Activated T-cell treated with anti-CD3 and anti-CD28 coated beads, Interleukin-2, amount 50 U/mL, for 4 hours (primary cell): ENCODE data around the gene PLEKHG7. TPM values are rescaled to one million over a fixed set of nuclear protein-coding genes. Genes with fewer than 3 reads are reported as not detected.
"Not testable (repeated sequence)": the region's sequence is repeated elsewhere in the genome, so short reads cannot be mapped to it uniquely, and the experiment has no call there.

Source experiments
- ATAC-seq, 2 donors: fragments of 200-7000 bp; cut with Tn5 transposase; one replicate each; pipeline ENCODE4 v1.10.0; 2021
- DNase-seq: peaks from one replicate; pipeline ENCODE4 v3.0.0-alpha.2; 2020
- H3K27me3 Mint-ChIP-seq: one replicate; pipeline ENCODE4 v1.8.0; 2021; ENCODE audit warnings: low read depth, mixed read lengths
- H3K36me3 Mint-ChIP-seq: one replicate; pipeline ENCODE4 v1.8.0; 2022; ENCODE audit warnings: mixed read lengths; ENCODE audit not compliant: insufficient read depth
- H3K4me1 Mint-ChIP-seq: one replicate; pipeline ENCODE4 v1.8.0; 2021; ENCODE audit warnings: low read depth, mixed read lengths
- H3K4me3 Mint-ChIP-seq: one replicate; pipeline ENCODE4 v1.8.0; 2021; ENCODE audit warnings: mild to moderate bottlenecking, moderate library complexity, mixed read lengths
- H3K9me3 Mint-ChIP-seq: one replicate; pipeline ENCODE4 v1.8.0; 2021; ENCODE audit warnings: mixed read lengths
- total RNA-seq, 3 donors: library from RNA; stranded (reverse); gene quantifications; one replicate each; pipeline ENCODE4 v1.2.1, GENCODE V29; 2021

The PLEKHG7 gene, protein sequence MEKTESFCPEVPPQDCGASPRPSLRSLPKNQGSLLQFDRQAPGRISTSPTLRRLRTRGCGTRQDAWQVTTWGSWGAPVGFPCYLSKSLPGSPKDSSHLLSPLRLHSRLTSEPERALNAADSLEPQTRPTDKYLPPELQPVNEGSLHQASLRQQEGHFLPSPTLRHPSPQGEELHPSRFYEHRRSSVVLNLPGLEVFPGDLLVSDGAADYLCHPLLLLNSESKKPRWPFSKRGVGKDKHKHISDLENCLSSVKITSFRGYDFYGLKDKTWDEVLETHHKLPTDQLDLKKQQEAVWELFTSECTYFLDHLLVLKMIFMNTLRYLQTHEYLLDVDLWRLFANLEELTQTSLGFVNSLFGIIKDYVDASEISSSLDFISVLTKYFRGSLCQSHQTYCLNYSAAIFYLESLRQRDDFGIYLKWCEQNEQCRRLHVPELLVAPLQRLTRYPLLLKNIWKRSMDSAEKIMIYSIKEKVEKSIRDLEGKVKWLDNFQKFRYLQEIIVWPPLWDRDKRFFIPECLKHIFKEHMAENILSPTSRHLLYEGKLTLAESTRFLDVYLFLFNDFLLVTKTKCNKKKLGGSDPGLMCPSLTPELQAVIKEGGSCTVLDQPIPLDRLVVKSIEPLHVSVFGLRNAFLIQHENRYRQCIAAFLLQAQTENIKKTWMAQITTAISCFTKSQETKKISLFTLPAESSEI
- not detected for total RNA-seq

DNA sequence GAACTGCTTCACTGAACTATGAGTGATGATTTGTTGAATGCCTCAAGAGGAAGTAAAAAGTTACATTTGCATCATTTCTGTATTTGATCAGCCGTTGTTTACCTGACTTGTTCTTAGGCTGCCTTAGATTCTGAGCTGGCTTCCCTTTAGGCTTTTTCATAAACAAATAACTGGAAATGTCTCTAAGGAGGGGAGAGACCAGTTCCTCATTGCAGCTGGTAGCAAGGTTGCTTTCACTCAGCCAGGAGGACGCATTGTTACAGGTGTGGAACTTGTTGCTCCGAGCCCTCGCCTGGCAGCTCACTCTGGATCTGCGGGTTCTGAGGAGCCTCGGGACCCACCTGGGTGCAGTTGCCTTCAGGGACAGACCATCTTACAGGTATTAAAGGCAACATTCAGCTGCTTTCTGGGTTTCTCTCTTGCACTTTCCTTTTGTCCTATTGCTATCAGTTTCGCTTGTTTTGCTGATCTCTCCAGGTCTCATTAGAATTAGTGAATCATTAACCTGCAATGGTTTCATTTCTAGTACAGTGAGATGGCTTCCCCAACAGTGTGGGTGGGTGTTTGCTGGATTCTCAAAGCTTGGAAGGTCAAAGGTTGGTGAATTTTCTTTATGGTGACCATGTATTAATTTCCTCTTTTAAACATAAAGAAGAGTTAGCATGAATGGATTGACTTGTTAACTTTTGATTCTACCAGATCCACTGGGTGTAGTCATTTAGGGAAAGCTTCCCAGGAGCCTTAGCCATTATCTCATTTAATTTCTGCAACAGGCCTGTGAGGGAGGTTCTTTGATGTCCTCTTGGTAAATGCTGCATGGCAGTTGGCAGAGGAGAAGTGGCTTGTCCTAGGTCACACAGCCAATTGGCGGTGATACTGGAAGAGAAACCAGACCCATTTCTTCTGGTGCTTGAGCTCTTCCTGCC is at the start of gene PLEKHG7:
Gene PLEKHG7, plus strand, starts transcription at position 236 of the 926 bp plus-strand sequence. CDS start 3,643 bp downstream, outside the sequence.
- ATAC-seq (peak; percentile 64 to 66), DNase-seq (no peak)
- H3K9me3 Mint-ChIP-seq, result no peaks in the 10 kb centered on the region
- H3K4me1 Mint-ChIP-seq, result peaks cover 2% of the 10 kb centered on the region
- no peaks in the 10 kb centered on the region for H3K36me3 Mint-ChIP-seq
- H3K4me3 Mint-ChIP-seq, result no peak within 1 kb of the TSS
- H3K27me3 Mint-ChIP-seq, result no peaks in the 10 kb centered on the region

DNA sequence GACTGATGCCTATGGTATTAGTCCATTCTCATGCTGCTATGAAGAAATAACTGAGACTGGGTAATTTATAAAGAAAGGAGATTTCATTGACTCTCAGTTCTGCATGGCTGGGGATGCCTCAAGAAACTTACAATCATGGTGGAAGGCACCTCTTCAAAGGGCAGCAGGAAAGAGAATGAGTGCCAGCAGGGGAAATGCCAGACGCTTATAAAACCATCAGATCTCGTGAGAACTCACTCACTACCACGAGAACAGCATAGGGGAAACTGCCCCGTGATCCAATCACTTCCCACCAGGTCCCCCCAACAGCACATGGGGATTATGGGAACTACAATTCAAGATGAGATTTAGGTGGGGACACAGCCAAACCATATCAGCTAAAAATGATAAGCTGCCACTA is 48.5 kb upstream of the PLEKHG7 start:
- not testable (repeated sequence) for H3K36me3 Mint-ChIP-seq, H3K9me3 Mint-ChIP-seq, H3K27me3 Mint-ChIP-seq, H3K4me3 Mint-ChIP-seq, ATAC-seq, H3K4me1 Mint-ChIP-seq, DNase-seq

DNA sequence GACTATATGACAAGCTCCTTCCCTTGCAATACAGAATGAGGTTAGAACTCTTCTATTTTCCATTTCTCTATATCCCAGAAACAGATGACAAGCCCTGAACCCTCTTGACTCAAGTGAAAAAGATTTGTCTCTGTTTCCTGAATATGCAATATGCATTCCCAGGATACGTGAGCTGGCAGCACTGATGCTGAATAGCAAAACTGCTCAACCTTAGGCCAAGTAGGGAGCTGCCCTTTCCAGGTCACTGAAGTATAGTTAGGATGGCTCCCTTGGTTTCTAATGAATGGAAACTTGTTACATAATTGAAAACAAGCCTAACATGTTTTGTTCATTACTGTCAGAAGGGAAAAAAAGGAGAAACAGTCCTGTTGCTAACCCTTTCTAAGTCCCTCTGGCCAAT is 47.9 kb upstream of the PLEKHG7 start:
- DNase-seq (no peak), ATAC-seq (no peak)
- Mint-ChIP-seq H3K4me1 (peaks cover under 1% of the 10 kb centered on the region), H3K27me3 (no peaks in the 10 kb centered on the region), H3K36me3 (no peaks in the 10 kb centered on the region), H3K9me3 (no peaks in the 10 kb centered on the region), H3K4me3 (no peak overlapping the region)

DNA sequence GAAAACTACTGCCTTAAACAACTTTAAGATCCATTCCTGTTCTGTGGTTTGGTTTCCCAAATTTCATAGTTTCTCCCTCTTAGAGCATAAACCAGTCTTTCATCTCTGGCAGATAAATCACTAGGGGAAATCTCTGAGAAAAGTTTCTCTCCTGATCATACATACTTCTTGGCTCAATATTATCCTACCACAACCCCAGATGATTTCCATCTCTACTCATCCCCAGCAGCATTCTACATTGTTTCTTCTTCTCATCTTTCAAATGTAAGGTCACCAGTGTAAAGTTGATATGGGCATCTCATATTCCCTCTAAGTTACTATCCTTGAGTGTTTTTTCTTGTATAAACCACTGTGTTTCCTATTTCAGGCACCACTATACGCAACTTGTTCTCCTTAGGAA is 45.9 kb upstream of the PLEKHG7 start:
- H3K36me3 Mint-ChIP-seq, result no peaks in the 10 kb centered on the region
- ATAC-seq, result no peak
- H3K4me1 Mint-ChIP-seq, result no peaks in the 10 kb centered on the region

DNA sequence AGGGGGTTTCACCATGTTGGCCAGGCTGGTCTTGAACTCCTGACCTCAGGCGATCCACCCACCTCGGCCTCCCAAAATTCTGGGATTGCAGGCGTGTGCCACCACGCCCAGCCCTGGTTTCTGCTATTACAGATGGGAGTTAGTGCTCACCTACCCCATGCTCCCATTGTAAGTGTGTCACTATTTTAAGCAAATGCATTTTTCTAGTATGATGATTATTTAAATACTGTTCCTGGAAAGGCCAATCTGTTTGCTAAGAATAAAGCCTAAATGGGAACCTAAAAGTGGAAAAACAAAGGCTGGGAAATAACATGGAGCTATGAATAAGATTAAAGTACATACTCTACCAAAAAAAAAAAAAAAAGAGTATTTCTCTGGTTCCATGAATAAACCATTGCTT is 45.0 kb upstream of the PLEKHG7 start:
- Mint-ChIP-seq H3K4me1 (no peaks in the 10 kb centered on the region), H3K9me3 (no peaks in the 10 kb centered on the region), H3K4me3 (no peak overlapping the region), H3K27me3 (no peaks in the 10 kb centered on the region), H3K36me3 (no peaks in the 10 kb centered on the region)
- no peak for ATAC-seq
- DNase-seq, result no peak

More for the DNA sequence above, 45.9 kb upstream of the PLEKHG7 start:
- DNase-seq, result no peak
- Mint-ChIP-seq H3K9me3 (no peaks in the 10 kb centered on the region), H3K4me3 (no peak overlapping the region), H3K27me3 (no peaks in the 10 kb centered on the region)

DNA sequence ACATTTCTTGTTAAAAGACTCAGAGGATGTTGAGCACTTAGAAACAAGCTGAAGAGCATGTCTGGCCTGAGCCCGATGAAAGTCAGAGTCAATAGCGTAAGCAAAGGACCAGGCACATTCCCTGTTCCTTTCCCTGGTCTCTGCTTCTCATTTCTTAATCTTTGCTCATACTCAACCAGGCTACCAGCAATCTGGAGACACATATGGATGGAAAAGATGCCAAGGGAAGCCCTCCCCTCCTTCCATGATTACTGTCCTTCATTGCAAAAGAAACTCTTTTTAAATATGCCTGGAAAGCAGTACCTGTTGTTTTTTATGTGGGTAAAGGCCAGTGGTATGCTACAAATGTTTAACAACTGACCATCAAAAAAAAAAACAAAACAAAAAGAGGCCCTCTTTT is 44.2 kb upstream of the PLEKHG7 start:
- Mint-ChIP-seq H3K9me3 (no peaks in the 10 kb centered on the region), H3K4me3 (no peak overlapping the region), H3K27me3 (no peaks in the 10 kb centered on the region), H3K36me3 (no peaks in the 10 kb centered on the region), H3K4me1 (no peaks in the 10 kb centered on the region)
- DNase-seq (no peak), ATAC-seq (no peak)

DNA sequence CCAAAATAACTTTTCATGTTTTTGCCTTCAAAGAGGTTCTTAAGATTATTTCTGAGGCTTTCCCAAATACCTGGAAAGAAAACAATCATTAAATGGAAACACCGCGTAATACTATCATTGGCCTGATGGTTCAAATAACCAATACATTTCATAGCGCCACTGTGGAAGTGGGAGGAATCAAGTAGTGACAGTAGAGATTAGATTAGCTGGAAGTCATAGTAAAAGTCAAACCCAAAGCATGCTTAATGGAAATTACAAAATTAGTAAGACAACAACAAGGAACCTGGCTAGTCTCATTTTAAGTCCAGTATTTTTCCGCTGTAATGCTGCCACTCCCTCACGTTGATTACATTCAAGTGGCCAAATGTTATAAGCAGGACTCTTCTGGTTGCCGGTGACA is 41.5 kb upstream of the PLEKHG7 start:
- Mint-ChIP-seq H3K9me3 (no peaks in the 10 kb centered on the region), H3K27me3 (no peaks in the 10 kb centered on the region), H3K4me1 (no peaks in the 10 kb centered on the region), H3K36me3 (no peaks in the 10 kb centered on the region), H3K4me3 (no peak overlapping the region)
- no peak for ATAC-seq
- DNase-seq, result no peak

DNA sequence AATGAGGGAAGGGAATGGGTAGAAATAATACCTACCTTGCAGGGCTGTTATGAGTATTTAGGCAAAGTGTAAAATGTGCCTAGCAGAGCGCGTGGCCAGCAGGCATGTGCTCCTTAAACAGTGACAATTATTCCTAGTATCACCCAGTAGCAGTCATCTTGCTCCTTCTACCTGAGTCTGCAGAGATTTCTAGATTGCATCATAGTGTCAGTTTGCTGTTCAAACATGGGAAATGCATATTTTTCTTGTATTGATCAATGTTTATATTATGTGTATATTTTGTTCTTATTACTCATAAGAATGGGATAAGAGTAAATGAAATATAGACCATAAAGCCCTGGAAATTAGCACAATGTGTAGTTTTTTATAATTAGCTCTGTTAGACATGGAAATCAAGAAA is 37.3 kb upstream of the PLEKHG7 start:
- Mint-ChIP-seq H3K4me3 (no peak overlapping the region), H3K9me3 (no peaks in the 10 kb centered on the region), H3K4me1 (no peaks in the 10 kb centered on the region), H3K36me3 (no peaks in the 10 kb centered on the region), H3K27me3 (peaks cover 3% of the 10 kb centered on the region)
- no peak for DNase-seq
- no peak for ATAC-seq

DNA sequence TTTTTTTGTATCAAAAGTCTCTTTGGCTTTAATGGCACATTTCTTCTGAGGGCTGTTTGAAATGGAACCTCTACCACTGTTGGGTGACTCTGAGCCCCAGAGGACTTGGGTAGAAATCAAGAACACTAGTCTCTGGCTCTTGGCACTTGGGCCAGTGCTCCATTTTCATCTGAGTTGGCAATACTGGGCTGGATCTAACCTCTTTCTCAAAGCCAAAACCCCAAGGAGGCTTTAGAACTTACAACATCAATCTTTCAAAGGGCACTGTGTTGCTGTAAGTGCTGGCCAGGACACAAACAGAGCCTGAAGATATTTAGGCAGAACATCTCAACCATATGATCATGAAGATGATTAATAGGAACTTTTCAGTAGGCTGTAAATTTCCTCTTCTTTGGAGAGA is 34.0 kb upstream of the PLEKHG7 start:
- no peaks in the 10 kb centered on the region for H3K9me3 Mint-ChIP-seq
- DNase-seq, result no peak
- H3K27me3 Mint-ChIP-seq, result peaks cover 5% of the 10 kb centered on the region
- no peak for ATAC-seq
- H3K36me3 Mint-ChIP-seq, result no peaks in the 10 kb centered on the region
- H3K4me3 Mint-ChIP-seq, result no peak overlapping the region
- H3K4me1 Mint-ChIP-seq, result no peaks in the 10 kb centered on the region

DNA sequence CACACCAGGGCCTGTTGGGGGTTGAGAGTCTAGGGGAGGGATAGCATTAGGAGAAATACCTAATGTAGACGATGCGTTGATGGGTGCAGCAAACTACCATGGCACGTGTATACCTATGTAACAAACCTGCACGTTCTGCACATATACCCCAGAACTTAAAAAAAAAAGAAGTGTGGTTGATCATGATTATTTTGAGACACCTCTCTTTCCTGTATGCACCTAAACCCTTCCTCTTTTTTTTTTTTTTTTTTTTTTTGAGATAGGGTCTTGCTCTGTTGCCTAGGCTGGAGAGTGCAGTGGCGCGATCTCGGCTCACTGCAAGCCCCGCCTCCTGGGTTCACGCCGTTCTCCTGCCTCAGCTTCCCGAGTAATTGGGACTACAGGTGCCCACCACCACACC is 31.3 kb upstream of the PLEKHG7 start:
- H3K36me3 Mint-ChIP-seq, DNase-seq, ATAC-seq, H3K27me3 Mint-ChIP-seq, H3K4me3 Mint-ChIP-seq, H3K4me1 Mint-ChIP-seq, H3K9me3 Mint-ChIP-seq: not testable (repeated sequence)

DNA sequence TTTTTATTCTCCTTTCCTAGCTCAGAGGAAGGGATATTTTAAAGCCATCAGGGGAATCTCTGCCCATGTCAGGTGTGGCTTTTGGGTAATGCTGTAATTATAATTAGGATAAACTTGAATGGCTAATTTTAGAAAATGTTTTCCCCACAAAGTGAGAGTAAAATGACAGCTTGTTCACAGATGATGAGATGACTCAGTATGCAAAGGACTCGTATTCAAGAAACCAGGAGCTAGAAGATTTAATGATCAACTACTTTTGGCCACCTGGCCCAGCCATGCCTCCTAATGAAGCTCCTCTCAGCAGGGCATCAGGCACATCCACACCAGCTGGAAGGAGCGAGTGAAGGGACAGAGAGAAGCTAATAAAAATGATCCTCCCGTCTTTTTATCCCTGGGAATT is 29.0 kb upstream of the PLEKHG7 start:
- H3K9me3 Mint-ChIP-seq, result no peaks in the 10 kb centered on the region
- peaks cover 5% of the 10 kb centered on the region for H3K27me3 Mint-ChIP-seq
- no peaks in the 10 kb centered on the region for H3K36me3 Mint-ChIP-seq
- H3K4me1 Mint-ChIP-seq, result no peaks in the 10 kb centered on the region
- DNase-seq (no peak), ATAC-seq (no peak)
- H3K4me3 Mint-ChIP-seq, result no peak overlapping the region

DNA sequence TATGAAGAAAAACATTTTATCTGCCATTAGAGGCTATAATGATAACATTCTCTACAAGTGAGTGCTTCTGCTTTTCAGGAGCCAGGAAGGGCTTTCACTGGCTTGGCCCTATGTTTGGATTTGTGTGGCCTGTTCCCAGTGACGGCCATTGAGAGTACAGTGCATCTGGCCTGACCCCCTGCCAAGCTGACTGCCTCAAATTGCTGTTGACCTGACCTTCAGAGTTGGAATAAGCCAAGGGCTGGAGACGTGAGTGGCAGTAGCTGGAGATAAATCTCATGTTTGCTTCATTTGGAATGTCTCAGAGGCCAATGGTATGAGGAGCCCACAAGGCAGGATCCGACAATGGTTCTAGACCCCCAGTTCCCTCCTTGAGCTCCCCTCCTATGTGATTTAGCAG is 28.3 kb upstream of the PLEKHG7 start:
- H3K4me1 Mint-ChIP-seq, result no peaks in the 10 kb centered on the region
- no peak for ATAC-seq

DNA sequence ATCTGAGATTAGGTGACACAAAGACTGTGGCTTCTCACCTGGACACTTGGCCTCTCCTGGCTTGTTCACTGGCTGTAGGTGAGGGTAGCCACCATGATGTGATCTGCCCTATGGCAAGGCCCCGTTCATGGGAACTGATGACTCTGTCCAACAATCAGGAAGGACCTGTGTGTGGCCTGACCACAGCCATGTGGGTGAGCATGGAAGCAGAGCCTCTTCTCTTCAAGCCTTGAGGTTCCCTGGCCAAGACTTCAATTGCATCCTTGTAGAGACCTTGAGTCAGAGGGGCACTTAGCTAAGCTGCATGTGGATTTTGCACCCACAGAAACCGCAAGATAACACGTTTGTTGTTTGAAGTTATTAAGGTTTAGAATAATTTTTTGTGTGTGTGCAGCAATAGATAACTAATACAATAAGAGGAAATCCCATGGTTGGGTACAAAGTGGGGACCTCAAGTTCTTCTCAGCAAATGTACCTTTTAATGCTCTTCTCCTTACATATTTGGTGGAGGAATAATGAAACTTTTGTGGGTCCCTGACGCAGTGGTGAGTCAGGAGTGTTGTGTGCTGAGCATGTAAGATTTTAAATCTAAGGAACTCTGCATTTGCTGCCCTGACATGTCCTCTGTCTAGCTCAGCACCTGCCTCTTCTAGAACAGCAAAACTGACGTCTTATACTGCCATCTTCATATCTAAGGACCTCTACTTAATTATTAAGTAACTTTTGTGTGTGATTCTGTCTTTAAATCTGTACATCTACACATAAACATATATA is 27.5 kb upstream of the PLEKHG7 start:
- H3K9me3 Mint-ChIP-seq, result no peaks in the 10 kb centered on the region
- no peaks in the 10 kb centered on the region for H3K36me3 Mint-ChIP-seq
- ATAC-seq, result peak in 1 of 2 donors; percentile 52
- H3K4me3 Mint-ChIP-seq, result no peak overlapping the region
- DNase-seq, result no peak
- H3K27me3 Mint-ChIP-seq, result peaks cover 3% of the 10 kb centered on the region
- no peaks in the 10 kb centered on the region for H3K4me1 Mint-ChIP-seq

More for the DNA sequence above, 28.3 kb upstream of the PLEKHG7 start:
- Mint-ChIP-seq H3K36me3 (no peaks in the 10 kb centered on the region), H3K27me3 (peaks cover 5% of the 10 kb centered on the region), H3K4me3 (no peak overlapping the region), H3K9me3 (no peaks in the 10 kb centered on the region)
- no peak for DNase-seq

DNA sequence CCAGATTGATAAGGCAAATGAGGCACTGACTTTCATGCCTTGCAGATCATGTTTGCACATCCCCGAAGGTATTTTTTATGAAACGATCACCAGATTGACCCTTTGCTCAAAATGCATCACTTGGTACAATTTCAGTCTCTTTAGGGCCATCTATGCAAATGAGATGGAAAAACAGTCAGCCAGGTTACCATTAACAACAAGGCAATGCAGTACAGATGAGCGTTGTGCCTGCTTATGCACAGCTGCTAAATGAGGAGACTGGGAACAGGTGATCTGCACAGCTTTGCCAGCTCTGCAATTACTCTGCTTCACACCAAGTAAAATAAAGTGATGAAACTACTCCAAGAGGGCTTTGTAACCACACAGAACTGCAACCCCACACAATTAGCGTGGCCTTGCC is 26.1 kb upstream of the PLEKHG7 start:
- DNase-seq (no peak), ATAC-seq (no peak)
- Mint-ChIP-seq H3K36me3 (no peaks in the 10 kb centered on the region), H3K4me1 (no peaks in the 10 kb centered on the region), H3K27me3 (no peaks in the 10 kb centered on the region), H3K4me3 (no peak overlapping the region), H3K9me3 (no peaks in the 10 kb centered on the region)
